HG03159 (cell line): Measurements from ENCODE around the gene RIC1.
"Not testable (repeated sequence)": the region's sequence is repeated elsewhere in the genome, so short reads cannot be mapped to it uniquely, and the experiment has no call there.

Experiments used
- ATAC-seq: cut with Tn5 transposase; IDR thresholded peaks from one replicate; pipeline ENCODE4 v1.9.1; 2021; ENCODE audit warnings: mild to moderate bottlenecking, moderate library complexity; ENCODE audit not compliant: unreplicated experiment

The RIC1 gene

GRCh38 chr9:5720151-5720550 lies 91.2 kb downstream of the RIC1 start:
- ATAC-seq: no peak

- no peak for ATAC-seq
These were observed 92.6 kb downstream of the RIC1 start for GRCh38 chr9:5721279-5722087.

- not testable (repeated sequence) for ATAC-seq
These were observed 93.8 kb downstream of the RIC1 start for GRCh38 chr9:5722679-5723078.

- no peak for ATAC-seq
These were observed 106.2 kb downstream of the RIC1 start for GRCh38 chr9:5735072-5735471.

- no peak for ATAC-seq
These were observed 107.8 kb downstream of the RIC1 start for GRCh38 chr9:5736563-5737346.

- no peak for ATAC-seq
These were observed 114.2 kb downstream of the RIC1 start for GRCh38 chr9:5743109-5743508.

GRCh38 chr9:5748438-5748837 lies 119.5 kb downstream of the RIC1 start:
- ATAC-seq: no peak

GRCh38 chr9:5749306-5749705 lies 120.4 kb downstream of the RIC1 start:
- no peak for ATAC-seq

GRCh38 chr9:5750569-5750968 lies 121.7 kb downstream of the RIC1 start:
- no peak for ATAC-seq

- no peak for ATAC-seq
These were observed 127.7 kb downstream of the RIC1 start for GRCh38 chr9:5756633-5757032.

- no peak for ATAC-seq
These were observed 131.4 kb downstream of the RIC1 start for GRCh38 chr9:5760338-5760737.

- no peak for ATAC-seq
These were observed 133.5 kb downstream of the RIC1 start for GRCh38 chr9:5762421-5762820.

- ATAC-seq: peak; percentile 80
These were observed 135.4 kb downstream of the RIC1 start for GRCh38 chr9:5764130-5764868.

GRCh38 chr9:5767968-5768932 lies 139.3 kb downstream of the RIC1 start:
- no peak for ATAC-seq

- no peak for ATAC-seq
These were observed 144.6 kb downstream of the RIC1 start for GRCh38 chr9:5773324-5773999.

GRCh38 chr9:5778805-5779204 lies 149.9 kb downstream of the RIC1 start:
- ATAC-seq: no peak

- not testable (repeated sequence) for ATAC-seq
These were observed 150.9 kb downstream of the RIC1 start for GRCh38 chr9:5779705-5780218.

- not testable (repeated sequence) for ATAC-seq
These were observed 154.5 kb downstream of the RIC1 start for GRCh38 chr9:5783420-5783819.

- no peak for ATAC-seq
These were observed 155.1 kb downstream of the RIC1 start for GRCh38 chr9:5783982-5784381.
